ENCODE data around the gene GALNT16.

DNA sequence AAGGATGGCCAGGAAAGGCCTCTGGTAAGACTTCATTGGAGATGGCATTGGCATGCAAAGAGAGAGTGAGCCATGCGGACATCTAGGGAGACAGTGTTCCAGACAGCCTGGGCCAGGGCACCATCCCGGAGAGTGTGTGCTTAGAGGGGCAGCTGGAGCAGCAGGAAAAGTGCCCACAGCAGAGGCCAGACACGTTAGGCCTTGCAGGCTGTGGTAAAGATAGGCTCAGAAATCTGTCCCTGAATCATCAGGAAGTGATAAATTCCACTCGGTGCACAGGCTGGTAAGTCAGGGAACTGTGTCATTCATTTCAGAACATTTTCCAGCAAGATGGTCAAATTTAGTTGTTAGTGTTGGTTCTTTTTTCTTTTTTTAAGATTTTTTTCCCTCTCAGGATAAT lies 8.8 kb downstream of the GALNT16 start:
- TF ChIP-seq, protein P1, sequence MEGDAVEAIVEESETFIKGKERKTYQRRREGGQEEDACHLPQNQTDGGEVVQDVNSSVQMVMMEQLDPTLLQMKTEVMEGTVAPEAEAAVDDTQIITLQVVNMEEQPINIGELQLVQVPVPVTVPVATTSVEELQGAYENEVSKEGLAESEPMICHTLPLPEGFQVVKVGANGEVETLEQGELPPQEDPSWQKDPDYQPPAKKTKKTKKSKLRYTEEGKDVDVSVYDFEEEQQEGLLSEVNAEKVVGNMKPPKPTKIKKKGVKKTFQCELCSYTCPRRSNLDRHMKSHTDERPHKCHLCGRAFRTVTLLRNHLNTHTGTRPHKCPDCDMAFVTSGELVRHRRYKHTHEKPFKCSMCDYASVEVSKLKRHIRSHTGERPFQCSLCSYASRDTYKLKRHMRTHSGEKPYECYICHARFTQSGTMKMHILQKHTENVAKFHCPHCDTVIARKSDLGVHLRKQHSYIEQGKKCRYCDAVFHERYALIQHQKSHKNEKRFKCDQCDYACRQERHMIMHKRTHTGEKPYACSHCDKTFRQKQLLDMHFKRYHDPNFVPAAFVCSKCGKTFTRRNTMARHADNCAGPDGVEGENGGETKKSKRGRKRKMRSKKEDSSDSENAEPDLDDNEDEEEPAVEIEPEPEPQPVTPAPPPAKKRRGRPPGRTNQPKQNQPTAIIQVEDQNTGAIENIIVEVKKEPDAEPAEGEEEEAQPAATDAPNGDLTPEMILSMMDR (IDR thresholded peaks at IDR 0.05), result no peak
- no peak for TF ChIP-seq EZH2 (IDR thresholded peaks at IDR 0.05)
- no peak for TF ChIP-seq EZH2phosphoT487 (IDR thresholded peaks at IDR 0.05)
